Duodenal mucosa (tissue), 2 donors: Measurements from ENCODE around the gene TTLL9.
"Not testable (repeated sequence)": the region's sequence is repeated elsewhere in the genome, so short reads cannot be mapped to it uniquely, and the experiment has no call there.

ENCODE experiments used
- H3K27ac ChIP-seq: one replicate; pipeline ENCODE4 v1.7.0; 2013; ENCODE audit warnings: low read depth, low read length
- H3K27me3 ChIP-seq, 2 donors: one replicate each; pipeline ENCODE4 v1.7.0; 2013; ENCODE audit warnings: low read length in 2 of 2, control low read depth in 1 of 2; ENCODE audit not compliant: insufficient read depth in 2 of 2, control insufficient read depth in 1 of 2
- H3K36me3 ChIP-seq, 2 donors: one replicate each; pipeline ENCODE4 v1.7.0; 2013; ENCODE audit warnings: low read length in 2 of 2, control low read depth in 1 of 2; ENCODE audit not compliant: insufficient read depth in 2 of 2, control insufficient read depth in 1 of 2
- H3K4me1 ChIP-seq, 2 donors: one replicate each; pipeline ENCODE4 v1.7.0; 2013; ENCODE audit warnings: low read length in 2 of 2, control low read depth in 1 of 2; ENCODE audit not compliant: insufficient read depth in 2 of 2, control insufficient read depth in 1 of 2
- H3K4me3 ChIP-seq, 2 donors: one replicate each; pipeline ENCODE4 v1.7.0; 2013; ENCODE audit warnings: low read length in 2 of 2, low read depth in 1 of 2
- H3K9ac ChIP-seq, 2 donors: one replicate each; pipeline ENCODE4 v1.7.0; 2013; ENCODE audit warnings: low read length in 2 of 2, low read depth in 1 of 2
- H3K9me3 ChIP-seq, 2 donors: one replicate each; pipeline ENCODE4 v1.7.0; 2013; ENCODE audit warnings: low read length in 2 of 2, control low read depth in 1 of 2; ENCODE audit not compliant: control insufficient read depth in 1 of 2

TTLL9 gene

DNA sequence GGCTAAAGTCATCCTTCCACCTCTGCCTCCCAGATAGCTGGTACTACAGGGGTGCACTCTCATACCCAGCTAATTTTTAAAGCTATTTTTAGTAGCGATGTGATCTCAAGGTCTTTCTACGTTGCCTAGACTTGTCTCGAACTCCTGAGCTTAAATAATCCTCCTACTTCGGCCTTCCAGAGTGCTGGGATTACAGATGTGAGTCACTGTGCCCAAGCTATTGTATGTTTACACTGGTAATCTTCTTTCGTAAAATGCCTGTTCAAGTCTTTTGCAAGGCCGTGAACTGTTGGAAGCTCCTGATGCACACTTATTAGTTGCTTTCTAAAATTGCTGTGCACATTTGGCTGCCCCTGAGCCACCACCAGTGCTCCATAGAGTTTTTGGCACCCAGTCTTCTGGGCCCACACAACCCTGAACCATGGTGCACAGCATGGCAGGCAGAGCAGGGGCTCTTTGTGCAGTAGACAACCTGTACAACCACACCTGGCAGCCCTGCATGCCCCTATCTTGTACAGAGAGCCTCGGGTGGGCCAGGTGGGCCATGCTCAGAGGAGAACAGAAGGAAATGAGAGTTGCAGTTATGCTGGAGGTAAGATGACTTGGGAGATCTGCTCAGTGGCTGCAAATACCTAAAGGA lies 48.2 kb downstream of the TTLL9 start:
- H3K27me3 ChIP-seq = no peaks in the 10 kb centered on the region
- no peak overlapping the region for H3K27ac ChIP-seq
- H3K9ac ChIP-seq = no peak overlapping the region
- no peak overlapping the region for H3K4me3 ChIP-seq
- no peaks in the 10 kb centered on the region for H3K36me3 ChIP-seq
- no peaks in the 10 kb centered on the region for H3K9me3 ChIP-seq
- no peaks in the 10 kb centered on the region for H3K4me1 ChIP-seq

DNA sequence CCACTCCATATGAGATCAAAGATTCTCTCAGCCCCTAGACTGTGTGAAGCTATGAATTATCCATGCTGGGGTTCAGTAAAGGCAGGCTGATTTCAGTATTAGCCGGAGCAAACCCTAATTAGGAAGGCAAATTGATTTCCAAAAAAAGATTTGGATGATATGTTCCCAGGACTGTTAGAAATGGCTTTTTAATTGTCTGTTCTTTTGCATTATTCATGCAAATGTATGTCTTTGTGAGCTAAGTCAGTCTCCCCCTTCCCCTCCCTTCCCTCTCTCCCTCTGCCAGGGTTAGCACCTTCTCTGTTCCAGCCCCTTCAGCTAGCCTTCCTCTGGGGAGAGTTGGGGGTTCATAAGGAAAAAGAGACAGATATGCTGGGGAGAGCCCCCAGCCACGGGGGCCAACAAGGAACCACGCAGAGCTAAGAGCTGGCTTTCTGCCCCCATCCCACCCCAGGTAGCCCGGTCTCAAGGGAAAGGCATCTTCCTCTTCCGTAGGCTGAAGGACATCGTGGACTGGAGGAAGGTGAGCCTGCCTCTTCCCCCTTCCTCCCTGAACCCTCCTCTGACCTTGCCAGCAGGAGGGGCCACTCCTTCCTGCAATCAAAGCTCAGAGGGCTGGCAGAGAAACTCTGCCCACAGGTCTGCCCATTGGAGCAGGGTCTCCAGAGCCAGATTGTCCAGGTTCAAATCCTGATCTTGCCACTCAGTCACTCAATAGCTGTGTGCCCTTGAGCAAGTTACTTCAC lies 49.1 kb downstream of the TTLL9 start:
- H3K27me3 ChIP-seq = no peaks in the 10 kb centered on the region

DNA sequence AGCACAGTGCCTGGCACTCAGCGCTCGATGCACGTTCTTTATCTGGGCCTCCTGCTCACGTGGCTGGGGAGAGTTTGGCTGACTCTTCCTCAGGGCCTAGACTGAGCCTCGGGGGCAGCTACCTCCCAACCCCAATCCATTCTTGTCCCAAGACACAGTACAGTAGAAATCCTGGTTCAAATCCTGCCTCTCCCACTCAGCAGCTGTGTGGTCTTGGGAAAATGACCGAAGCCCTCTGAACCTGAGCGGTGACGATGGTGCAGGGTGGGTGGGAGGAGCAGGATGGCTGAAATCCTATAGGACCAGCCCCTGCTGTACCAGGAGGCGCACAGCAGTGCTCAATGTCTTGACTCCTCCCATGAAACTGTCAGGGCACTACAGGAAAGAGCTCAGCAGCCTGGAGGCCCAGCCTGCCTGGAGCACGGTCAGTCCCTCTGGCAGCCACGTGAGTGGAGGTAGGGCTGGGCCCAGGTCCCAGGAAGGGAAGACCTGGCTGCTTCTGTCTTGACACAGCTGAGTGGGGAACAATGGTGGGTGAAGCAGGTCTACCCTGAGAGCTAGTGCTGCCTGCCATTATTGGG lies 49.9 kb downstream of the TTLL9 start:
- Histone ChIP-seq H3K9me3 (no peaks in the 10 kb centered on the region), H3K4me1 (no peaks in the 10 kb centered on the region), H3K27ac (no peak overlapping the region), H3K9ac (no peak overlapping the region), H3K27me3 (no peaks in the 10 kb centered on the region), H3K4me3 (no peak overlapping the region), H3K36me3 (no peaks in the 10 kb centered on the region)

More for the DNA sequence above, 49.1 kb downstream of the TTLL9 start:
- Histone ChIP-seq H3K4me1 (no peaks in the 10 kb centered on the region), H3K36me3 (no peaks in the 10 kb centered on the region), H3K9me3 (no peaks in the 10 kb centered on the region), H3K9ac (no peak overlapping the region), H3K27ac (no peak overlapping the region), H3K4me3 (no peak overlapping the region)

DNA sequence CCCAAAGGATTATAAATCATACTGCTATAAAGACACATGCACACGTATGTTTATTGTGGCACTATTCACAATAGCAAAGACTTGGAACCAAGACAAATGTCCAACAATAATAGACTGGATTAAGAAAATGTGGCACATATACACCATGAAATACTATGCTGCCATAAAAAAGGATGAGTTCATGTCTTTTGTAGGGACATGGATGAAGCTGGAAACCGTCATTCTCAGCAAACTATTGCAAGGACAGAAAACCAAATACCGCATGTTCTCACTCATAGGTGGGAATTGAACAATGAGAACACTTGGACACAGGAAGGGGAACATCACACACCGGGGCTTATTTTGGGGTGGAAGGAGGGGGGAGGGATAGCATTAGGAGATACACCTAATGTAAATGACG lies 51.0 kb downstream of the TTLL9 start:
- H3K27ac ChIP-seq, H3K4me3 ChIP-seq, H3K9ac ChIP-seq: not testable (repeated sequence)

DNA sequence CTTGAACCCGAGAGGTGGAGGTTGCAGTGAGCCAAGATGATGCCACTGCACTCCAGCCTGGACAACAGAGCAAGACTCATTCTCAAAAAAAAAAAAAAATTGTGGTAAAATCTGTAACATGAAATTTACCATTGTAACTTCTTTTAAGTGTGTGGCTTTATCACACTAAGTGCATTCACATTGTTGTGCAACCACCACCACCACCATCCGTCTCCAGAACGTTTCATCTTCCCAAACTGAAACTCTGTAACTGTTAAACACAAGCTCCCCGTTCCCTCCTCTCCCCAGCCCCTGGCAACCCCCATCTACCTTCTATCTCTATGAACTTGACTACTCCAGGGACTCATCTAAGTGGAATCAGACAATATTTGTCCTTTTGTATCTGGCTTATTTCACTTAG lies 51.7 kb downstream of the TTLL9 start:
- Histone ChIP-seq H3K9me3 (no peaks in the 10 kb centered on the region), H3K4me3 (no peak overlapping the region), H3K4me1 (no peaks in the 10 kb centered on the region), H3K27ac (no peak overlapping the region), H3K9ac (no peak overlapping the region), H3K27me3 (no peaks in the 10 kb centered on the region), H3K36me3 (no peaks in the 10 kb centered on the region)

More for the DNA sequence above, 51.0 kb downstream of the TTLL9 start:
- H3K9me3 ChIP-seq, H3K4me1 ChIP-seq, H3K36me3 ChIP-seq, H3K27me3 ChIP-seq: not testable (repeated sequence)

DNA sequence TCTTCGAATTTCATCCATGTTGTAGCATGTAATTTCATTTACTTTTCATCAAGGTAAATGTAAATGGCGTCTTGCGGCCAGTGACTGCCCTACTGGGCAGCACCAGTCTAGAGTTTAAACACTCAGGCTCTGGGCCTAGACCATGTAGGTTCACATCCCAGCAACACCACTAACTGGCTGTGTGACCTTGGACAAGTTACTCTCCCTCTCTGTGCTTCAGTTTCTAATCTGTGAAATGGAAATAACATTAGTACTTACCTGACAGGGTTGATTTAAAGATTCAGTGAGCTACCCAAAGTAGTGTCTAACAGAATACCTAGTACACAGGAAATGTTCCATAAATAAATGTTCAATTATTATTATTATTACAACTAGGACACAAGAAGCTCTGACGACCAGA lies 52.2 kb downstream of the TTLL9 start:
- Histone ChIP-seq H3K27me3 (no peaks in the 10 kb centered on the region), H3K4me1 (no peaks in the 10 kb centered on the region), H3K36me3 (no peaks in the 10 kb centered on the region), H3K9me3 (no peaks in the 10 kb centered on the region), H3K27ac (no peak overlapping the region), H3K4me3 (no peak overlapping the region), H3K9ac (no peak overlapping the region)

DNA sequence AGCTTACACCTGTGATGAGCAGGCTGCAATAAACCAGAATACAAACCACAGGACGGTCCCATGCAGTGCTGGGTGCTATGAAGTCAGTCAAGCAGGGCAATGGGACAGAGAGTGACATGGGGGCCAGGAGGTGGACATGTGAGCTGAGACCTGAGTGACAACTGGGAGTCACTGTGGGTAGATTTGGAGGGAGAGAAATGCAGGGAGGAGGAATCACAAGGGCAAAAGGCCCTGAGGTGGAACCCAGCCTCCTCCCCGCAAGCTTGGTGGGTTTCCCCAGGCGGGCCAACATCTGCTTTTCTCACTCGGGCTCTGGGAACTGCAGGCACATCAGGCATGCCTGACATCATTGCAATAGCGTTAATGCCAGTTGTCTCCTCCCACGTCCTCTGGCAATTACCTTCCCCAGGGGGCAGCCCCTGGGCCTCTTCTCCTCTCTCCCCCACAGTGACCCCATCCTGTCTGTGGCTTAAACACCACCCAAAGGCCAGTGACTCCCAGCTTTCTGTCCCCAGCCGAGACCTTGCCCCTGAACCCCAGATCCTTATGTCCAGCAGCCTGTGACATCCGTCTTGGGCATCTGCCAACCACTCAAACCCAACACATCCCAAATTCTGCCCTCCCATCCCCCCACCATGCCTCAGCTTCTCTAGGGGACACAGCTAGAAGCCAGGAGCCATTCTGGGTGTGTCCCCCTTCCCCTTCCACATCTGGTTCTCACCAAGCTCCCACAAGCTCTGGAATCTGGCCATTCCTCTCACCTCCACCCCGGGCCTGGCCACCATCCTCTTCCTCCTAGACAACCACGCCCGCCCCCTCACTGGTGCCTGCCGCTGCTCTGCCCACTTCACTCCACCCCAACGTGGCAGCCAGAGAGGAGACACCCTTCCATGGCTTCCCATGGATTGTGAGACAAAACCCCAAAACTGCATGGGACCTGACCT lies 53.2 kb downstream of the TTLL9 start:
- no peak overlapping the region for H3K27ac ChIP-seq
- no peaks in the 10 kb centered on the region for H3K4me1 ChIP-seq
- peaks cover 0 to under 1% of the 10 kb centered on the region in 2 donors for H3K27me3 ChIP-seq
- no peaks in the 10 kb centered on the region for H3K9me3 ChIP-seq
- no peaks in the 10 kb centered on the region for H3K36me3 ChIP-seq
- no peak overlapping the region for H3K9ac ChIP-seq
- no peak overlapping the region for H3K4me3 ChIP-seq

DNA sequence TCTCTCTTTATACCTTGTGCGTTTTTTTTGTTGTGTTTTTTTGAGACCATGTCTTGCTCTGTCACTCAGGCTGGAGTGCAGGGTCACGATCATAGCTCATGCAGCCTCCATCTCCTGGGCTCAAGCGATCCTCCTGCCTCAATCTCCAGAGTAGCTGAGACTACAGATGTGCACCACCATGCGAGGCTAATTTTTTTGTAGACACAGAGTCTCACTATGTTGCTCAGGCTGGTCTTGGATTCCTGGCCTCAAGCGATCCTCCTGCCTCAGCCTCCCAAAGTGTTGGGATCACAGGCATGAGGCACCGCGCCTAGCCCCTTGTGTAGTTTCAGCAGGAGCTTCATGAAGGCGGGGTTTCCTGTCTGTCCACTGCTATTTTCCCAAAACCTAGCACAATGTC lies 54.1 kb downstream of the TTLL9 start:
- H3K9ac ChIP-seq = no peak overlapping the region
- no peak overlapping the region for H3K27ac ChIP-seq
- H3K36me3 ChIP-seq = no peaks in the 10 kb centered on the region
- H3K4me3 ChIP-seq = no peak overlapping the region
- no peaks in the 10 kb centered on the region for H3K4me1 ChIP-seq
- no peaks in the 10 kb centered on the region for H3K9me3 ChIP-seq
- H3K27me3 ChIP-seq = peaks cover 0 to 3% of the 10 kb centered on the region in 2 donors

DNA sequence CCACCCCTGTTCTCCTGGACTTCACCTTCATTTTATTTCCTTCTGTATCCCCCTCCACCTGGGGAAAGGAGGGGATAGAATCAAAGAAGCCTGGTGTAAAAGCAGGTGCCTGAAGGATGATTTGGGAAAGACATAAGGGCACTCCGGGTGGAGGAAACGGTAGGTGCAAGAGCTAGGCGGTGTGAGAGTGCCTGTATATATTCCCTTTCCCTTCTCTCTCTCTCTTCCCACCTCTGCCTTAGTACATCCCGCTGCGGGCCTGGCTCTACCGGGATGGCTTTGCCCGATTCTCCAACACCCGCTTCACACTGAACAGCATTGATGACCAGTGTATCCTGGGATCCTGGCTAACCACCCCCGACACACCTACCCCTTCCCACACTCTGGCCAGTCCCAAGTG lies 55.2 kb downstream of the TTLL9 start:
- Histone ChIP-seq H3K27me3 (peaks cover 0 to 3% of the 10 kb centered on the region in 2 donors), H3K27ac (no peak overlapping the region), H3K9ac (no peak overlapping the region), H3K36me3 (no peaks in the 10 kb centered on the region), H3K9me3 (no peaks in the 10 kb centered on the region), H3K4me3 (no peak overlapping the region), H3K4me1 (no peaks in the 10 kb centered on the region)

DNA sequence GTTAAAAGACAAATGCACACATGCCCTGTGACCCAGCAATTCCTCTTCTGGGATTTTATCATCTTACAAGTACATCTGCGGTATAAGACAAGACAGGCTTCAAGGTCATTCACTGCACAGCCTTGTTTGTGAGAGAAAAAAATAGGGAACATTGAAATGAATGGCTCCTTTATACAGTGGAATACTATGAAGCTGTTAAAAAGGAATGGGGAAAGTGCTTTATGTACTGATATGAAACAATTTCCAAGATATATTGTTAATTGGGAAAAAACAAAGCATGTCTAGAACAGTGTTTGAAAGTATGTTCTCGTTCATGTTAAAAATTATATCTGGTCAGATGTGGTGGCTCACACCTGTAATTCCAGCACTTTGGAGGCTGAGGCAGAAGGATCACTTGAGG lies 56.1 kb downstream of the TTLL9 start:
- Histone ChIP-seq H3K4me3 (no peak overlapping the region), H3K9me3 (no peaks in the 10 kb centered on the region), H3K27ac (no peak overlapping the region), H3K9ac (no peak overlapping the region), H3K36me3 (no peaks in the 10 kb centered on the region), H3K27me3 (peaks cover 0 to 3% of the 10 kb centered on the region in 2 donors), H3K4me1 (no peaks in the 10 kb centered on the region)
